Right kidney (tissue), 1 donor: Measurements from ENCODE around the gene NFASC.

Source experiments
- DNase-seq: peaks from one replicate; pipeline ENCODE4 v3.0.0-alpha.2; 2016

NFASC gene

GRCh38 chr1:204928671-204929486 is 58.2 kb downstream of the NFASC start:
- peak; percentile 45 for DNase-seq

GRCh38 chr1:204929487-204930154 is 59.0 kb downstream of the NFASC start:
- no peak for DNase-seq

DNA sequence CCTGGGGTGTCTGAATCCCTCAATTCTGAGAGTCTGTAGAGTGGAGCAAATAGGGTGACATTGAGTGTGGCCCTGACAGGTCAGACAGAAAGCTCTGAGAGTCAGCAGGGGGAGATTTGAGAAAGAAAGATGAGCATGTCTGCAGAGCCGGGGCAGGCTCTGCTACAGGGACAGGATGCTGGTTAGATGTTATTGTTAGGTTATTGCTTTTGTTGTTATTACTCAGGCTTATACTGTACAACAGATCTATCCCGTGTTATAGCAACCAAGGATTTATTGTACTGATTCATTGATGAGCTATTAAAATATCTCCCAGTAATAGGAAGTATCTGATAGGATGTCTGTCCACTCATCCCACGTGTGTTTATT is 59.5 kb downstream of the NFASC start:
- DNase-seq: no peak

DNA sequence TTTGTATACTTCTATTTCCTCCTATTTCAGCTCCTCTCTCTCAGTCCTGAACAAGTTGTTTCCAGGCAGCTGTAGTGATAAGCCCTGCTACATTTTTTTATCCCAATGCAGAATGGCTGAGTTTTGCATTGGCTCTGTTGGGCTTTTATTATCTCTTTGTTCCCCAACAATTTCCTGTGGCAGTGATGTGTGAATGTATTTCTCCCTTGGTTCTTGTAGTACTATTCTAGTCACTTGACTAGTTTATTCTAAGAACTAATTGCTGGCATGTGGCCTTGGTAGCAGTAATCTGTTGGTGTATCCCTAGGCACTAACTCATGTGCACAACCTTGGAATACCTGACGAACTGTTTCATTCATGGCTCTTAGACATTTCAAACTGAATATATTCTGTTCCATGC is 60.7 kb downstream of the NFASC start:
- DNase-seq: no peak

DNA sequence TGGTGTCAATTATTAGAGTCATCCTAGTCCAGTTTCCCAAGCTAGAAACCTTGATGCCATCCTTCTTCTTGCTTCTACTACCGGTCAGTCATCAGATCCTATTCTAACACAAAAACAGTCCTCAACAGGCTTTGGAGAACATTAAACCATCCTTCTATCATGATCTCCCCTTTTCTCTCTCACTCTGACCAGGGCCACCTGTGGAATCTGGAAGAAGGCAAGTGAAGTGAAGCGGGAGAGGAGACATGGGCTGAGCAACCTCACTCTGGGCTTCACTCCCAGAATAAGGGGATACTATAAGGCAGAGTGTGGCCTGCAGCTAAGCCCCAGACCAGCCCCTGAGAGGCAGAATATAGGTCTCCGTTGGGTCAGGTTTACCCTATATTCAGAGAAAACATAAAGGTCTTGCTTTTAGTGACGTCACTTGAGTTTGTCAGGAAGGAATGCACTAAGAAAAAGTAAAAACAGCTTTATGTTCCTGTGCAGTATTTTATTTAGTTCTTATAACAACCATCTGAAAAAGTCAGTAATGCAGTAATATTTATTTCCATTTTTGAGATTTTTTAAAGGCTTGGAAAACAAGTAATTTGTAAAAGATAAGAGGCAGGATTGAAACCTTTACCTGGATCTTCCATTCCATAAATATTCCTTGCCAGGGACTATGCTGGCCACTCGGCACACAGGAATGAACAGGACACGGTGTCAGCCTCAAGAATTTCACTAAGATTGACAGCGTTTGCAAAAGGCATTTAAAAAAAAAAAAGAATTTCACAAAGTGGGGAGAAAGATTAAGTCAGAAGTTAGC is 61.3 kb downstream of the NFASC start:
- no peak for DNase-seq

- DNase-seq: no peak
These were observed 61.9 kb downstream of the NFASC start for GRCh38 chr1:204932573-204932909.

DNA sequence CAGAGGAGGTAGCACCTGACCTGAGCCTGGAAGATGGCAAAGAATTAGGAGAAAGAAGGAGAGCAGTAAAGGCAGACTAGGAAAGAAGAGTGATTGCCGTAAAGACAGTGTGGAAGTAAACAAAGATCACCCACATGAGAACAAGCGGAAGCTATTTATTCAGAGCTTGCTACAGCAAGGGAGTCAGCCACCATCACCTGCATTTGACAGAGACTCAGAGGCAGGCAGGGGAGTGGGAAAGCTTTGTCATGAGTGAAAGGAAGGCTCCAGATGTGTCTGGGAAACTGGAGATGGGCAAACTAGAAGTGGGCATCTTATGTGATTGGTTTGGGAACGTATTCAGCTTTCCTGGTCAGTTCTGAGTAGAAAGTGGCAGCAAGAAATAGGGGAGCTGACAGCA is 64.5 kb downstream of the NFASC start:
- DNase-seq: no peak

DNA sequence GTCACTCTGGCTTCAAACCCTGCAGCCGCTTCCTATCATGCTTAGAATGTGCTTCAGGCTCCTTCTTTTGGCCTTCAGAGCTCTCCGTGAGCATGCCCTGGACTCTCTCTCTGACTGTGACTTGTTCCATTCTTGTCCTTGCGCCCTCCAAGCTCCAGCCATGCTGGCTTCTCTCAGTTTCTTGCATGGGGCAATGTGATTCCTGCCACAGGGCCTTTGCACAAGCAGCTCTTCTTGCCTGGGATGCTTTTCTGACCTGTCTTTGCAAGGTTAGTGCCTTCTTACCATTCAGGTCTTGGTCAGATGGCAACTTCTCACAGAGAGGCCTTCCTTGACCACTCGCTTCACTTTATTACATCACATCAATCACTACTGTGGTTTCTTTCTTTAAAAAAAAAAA is 66.1 kb downstream of the NFASC start:
- DNase-seq: no peak

DNA sequence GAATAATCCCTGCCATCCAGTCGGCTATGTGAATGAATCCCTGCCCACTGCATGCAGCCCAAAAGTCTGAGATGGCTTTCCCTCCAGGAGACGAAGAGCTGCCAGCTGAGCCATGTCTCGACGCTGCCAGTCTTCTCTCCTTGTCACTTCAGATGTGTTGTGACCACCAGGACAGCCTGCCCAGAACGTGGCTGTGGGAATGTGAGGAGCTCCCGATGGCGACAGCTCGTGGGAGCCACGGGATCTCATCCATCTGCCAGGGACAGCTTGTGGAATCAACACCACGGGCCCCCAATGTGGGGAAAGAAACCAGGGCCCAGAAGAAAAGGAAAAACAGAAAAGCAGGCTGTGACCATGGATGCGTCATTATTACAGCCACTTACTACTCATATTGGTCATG is 67.2 kb downstream of the NFASC start:
- DNase-seq: no peak

GRCh38 chr1:204940591-204940990 is 69.9 kb downstream of the NFASC start:
- no peak for DNase-seq

DNA sequence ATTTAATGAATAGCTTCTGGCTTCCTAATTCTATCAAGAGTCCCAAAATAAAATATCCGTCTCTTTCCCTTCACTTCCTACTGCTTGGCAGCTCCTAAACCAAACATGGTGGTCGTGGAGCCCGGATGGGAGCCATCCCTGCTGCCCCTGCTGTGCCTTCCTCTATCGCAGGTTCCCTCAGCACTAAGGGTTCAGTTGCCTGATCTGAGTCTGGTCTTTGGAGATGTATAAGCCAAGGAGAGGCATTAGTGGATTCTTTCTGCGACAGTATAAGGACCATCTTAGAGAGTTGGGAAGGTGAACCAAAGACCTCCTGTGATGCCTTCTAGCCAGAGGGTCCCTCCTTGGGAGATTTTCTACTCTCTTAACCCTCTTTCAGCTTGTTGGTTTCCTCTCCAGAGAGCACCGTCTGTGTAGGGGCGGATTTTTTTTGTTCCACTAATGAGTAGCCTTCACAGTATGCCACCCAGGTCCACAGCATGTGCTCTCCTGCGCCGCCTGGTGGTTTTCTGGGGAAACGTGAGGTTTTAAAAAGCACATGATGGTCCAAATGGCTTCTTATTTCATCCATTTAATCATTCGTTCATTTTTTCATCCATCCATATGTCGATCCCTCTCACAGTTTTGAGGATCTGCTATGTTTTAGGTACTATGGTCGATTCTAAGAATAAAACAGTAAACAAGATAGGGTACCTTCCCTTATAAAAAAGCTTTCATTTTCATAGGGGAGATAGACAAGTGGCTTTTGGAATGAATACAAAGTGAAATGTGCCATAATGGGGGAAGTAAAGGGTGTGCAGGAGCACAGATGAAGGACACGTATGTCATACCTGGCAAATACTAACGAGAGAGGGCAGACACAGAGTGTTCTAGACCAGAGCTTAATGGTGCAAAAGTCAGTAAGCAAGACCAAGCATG is 71.0 kb downstream of the NFASC start:
- peak; percentile 42 for DNase-seq

GRCh38 chr1:204943495-204943894 is 72.8 kb downstream of the NFASC start:
- no peak for DNase-seq

DNA sequence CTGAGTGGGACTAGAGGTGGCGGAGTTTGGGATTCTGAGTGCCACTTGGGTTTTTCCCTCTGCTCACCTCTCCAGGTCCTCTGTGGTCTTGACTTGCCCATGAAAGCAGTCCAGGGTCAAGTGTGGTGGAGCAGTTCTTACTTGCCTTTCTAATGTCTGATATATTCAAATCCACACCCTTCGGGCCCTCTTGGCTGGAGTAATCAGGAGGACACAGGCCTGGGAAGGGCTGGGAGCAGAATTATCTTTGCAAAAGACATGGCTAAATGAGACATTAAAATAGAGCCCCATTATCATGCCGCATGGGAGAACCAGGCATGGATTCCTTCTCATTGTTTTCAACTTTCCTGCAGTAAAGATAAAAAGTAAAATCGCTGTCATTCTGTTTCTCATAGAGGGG is 74.0 kb downstream of the NFASC start:
- no peak for DNase-seq

DNA sequence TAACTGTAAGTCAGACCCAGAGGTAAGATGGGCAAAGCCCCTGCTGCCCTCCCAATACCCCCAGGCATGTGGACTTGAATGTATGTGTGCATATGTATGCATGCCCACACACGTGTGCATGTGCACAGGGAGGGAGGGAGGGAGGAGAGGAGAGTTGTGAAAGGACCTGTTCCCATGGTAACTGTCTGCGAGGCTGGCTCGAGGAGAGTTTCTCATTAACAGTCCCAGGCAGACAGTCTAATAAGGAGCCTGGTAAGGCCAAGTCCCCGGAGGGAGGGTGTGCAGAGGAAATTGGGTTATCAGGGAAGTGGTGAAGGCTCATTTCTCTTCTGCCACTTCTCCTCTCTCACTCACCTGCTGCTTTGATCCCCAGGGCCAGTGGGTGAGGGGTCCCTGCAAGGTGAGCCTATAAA is 74.9 kb downstream of the NFASC start:
- no peak for DNase-seq

GRCh38 chr1:204946640-204947039 is 76.0 kb downstream of the NFASC start:
- no peak for DNase-seq

- no peak for DNase-seq
These were observed 76.7 kb downstream of the NFASC start for GRCh38 chr1:204947338-204947737.

DNA sequence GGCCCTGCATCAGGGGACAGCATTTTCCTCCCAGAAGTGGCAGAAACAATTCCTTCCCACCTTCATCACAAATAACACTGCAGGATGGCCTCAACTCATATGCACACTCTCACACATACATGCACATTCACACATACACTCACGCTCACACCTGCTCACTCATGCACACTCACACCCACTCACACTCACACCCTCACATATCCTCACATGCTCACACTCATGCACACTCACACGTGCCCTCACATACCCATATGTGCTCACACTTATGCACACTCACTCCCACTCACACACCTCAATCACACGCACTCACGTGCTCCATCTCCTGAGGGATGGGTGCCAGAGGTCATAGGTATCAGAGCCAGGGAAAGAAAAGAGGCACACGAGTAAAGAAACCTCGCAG is 77.1 kb downstream of the NFASC start:
- DNase-seq: no peak

DNA sequence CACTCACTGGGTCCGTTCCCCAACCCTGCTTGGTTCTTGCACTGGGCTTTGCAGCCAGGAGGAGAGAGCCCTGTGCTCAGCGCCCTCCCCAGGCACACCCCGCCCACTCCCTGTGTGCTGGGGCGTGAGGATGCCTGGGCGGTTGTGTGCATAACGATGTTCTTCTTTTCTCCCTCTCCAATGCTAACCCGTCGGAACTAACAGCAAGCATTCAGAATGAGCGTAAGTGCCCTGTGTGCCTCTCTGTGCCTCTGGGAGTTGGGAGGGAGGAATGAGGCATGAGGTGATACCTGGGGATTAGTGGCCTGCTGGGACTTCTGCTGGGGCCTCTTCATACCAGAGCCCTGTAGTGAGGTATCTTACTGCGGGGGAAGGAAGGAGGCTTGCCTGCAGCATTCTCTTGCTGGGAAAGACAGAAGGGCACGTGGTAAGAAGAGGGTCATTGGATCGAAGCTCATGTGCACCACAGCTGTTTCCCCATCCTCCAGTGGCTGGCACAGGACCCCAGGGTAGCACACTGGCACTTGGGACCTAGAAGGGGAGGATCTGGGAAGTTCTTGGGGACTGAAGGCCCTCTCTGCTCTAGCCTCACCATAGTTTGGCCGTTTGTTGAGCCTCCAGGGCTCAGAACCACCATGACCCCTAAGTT is 79.8 kb downstream of the NFASC start:
- DNase-seq: no peak

GRCh38 chr1:204958317-204959307 is 88.0 kb downstream of the NFASC start:
- DNase-seq: no peak

DNA sequence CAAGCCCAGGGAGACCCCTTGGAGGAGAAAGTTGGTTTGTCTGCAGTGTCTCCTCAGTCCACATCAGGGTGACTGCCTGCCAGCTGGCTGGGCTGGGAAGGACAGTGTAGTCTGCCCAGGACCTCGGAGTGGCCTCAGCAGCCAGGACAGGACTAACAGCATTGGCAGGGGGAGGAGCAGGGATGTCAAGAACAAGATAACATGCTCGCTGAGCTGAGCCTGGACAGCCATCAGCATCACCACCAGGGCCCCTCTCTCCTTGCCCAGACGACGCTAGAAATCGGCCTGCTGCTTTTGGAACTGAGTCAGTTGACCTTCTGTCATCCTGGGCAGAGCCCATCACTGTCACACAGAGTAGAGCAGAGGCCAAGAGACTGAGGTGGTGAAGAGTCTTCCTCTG is 88.7 kb downstream of the NFASC start:
- no peak for DNase-seq

GRCh38 chr1:204959836-204960235 is 89.2 kb downstream of the NFASC start:
- DNase-seq: no peak
